Esophagus squamous epithelium (tissue), 4 donors: ENCODE measurements around the gene COL9A1.

Experiments
- CTCF ChIP-seq, 6 experiments: fragments of 450-650 bp in 4 of 6; fragments of 200-600 bp in 2 of 6; sonication (generic) in 2 of 6; IDR thresholded peaks; one replicate each; pipeline ENCODE4 v1.5.1; 2016 to 2019; ENCODE audit warnings: antibody characterized with exemption in 6 of 6, mild to moderate bottlenecking in 4 of 6, moderate library complexity in 4 of 6
- POLR2A ChIP-seq, 4 donors: fragments of 450-650 bp; IDR thresholded peaks; one replicate each; pipeline ENCODE4 v1.6.1; 2017; ENCODE audit warnings: antibody characterized with exemption in 4 of 4, mild to moderate bottlenecking in 4 of 4, moderate library complexity in 3 of 4

GRCh38 chr6:70285201-70285600, 17.7 kb downstream of the COL9A1 start:
- TF ChIP-seq POLR2A (IDR thresholded peaks at IDR 0.05): no peak
- TF ChIP-seq CTCF (IDR thresholded peaks at IDR 0.05): no peak
